NCI-H748 (cell line): ENCODE data around the gene PDE2A.

ENCODE experiments used
- DNase-seq: peaks from one replicate; lab custom pipeline; 2025; ENCODE audit not compliant: unreplicated experiment; lab: John Stamatoyannopoulos, UW

Gene PDE2A

DNA sequence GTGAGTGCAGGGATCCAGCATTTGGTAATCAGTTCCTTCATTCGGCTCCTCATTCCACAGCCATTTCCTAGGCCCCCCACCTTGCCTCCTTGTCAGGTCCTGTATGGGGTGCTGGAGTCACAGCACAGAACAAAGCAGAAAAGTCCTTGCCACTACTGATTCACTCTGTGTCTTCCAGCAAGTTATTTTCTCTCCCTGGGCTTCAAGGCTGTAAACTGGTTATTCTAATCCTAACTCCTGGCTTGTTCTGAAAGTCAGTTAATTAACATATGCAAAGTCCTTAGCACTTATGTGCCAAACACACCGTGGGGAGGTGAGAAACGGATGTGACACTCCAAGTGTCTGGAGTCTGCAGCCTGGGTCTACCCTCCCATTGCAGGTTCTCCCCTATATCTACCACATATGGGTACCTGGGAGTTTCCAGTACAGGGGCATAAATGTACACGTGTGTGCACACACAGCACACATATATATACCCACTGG lies 30.6 kb upstream of the PDE2A start:
- DNase-seq, result no peak

DNA sequence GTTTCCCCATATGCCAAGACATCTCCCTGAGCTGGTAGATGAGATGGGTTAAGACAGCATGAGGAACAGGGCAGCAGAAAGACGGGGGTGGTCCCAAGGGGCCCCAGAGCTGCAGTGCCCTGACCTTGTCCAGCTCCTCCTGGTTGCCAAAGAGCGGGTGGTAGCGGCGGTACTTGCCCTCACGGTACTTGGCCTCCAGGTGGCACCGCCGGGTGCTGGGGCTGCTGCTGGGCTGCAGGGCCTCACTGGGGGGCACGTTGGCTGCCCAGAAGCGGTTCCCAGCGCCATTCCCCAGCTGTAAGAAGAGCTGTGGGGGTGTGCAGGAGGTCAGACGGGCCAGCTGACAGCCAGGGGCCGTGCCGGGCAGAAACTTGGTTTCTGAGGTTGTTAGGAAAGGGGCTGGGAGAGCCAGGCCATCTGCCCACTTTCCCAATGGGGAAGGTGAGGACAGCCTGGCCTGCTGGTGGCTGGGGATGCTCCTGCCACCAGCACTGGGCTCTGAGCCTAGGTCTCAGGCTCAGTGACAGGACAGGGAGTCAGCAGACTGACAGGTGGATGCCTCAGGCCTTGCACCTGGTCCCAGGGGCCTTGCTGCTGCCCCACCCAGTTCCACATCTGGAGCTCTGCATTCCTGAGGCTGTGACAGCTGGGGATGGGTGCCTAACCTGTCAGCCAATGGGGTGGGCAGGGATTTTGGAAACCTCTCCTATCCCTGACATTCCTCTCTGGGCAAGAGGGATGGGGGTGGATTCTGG lies 30.0 kb upstream of the PDE2A start:
- no peak for DNase-seq

DNA sequence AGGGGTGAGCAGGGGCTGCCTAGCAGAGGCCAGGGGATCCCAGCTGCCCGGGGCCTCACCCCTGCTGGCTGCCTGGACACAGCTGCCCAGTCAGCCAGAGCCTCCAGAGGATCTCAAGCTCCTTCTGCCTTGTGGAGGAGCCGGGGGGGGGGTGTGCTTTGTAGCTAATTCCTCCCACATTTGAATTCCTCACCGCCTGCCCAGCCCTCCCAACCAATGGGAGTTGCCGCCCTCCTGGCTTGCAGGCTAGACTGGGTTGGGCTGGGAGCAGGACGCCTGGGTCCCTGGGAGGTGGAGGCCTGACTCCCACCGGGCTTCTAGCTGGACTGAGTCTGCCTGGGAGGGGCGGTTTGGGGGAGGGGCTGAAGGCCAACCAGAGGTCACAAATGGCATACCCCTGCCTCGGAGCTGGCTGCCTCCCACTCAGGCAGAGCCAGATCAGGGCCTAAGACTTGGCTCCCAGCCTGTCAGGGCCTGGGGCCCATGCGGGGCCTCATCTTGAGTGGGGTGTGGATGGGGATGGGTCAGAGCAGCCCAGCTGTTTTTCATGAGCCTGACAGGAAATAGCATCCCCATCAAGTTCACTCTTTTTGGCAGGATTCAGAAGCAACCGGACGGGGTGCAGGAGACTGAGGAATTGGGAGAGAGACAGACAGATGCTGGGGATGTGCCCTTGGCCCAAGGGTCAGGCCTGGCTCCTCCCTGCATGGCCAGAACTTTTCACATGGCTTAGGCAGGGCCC lies 29.2 kb upstream of the PDE2A start:
- no peak for DNase-seq

DNA sequence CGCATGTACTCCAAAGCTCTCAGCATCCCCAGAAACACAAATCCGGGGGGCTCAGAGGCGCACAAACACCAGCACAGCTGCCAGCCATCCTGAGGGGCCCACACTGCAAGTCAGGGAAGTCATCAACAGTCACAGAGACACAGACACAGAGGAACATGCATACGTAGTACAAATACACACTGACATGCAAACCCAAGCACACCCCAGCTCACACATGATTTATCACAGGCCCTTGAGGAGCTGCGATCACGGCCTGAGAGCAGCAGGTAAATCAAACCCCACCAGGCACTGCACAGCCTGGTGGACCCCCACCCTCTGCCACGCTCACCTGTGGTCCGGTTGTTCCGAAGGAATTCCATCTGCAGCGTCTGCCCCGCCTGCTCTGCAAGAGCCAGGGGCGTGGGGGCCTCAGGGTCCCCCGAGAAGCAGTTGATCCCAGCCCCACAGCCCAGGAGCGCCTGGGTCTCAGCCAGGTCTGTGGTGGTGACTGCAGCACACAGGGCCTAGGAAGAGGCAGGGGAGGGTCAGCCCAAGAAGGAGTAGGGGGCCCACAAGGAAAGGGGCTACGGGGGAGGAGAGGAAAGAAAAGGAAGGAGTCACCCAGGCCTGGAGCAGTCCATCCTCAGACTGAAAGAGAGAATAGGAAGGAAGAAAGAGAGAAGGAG lies 28.5 kb upstream of the PDE2A start:
- no peak for DNase-seq

DNA sequence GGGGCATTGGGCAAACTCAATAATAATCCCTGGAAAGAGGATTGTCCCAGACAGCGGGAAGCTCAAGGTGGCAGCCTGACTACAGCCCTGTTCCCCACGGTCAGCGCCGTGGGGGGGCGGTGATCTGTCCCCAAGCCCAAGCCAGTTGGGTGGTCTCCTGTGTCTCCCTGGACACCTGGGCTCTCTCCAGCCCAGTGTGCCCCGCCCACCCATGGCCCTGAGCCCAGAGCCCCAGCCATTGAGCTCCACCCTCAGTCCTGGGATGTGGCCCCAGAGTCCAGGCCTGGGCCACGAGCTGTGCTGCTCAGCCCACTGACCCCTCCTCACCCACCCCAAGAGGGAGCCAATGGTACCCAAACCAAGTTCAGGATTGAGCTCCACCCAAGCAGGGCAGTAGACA lies 27.9 kb upstream of the PDE2A start:
- no peak for DNase-seq

DNA sequence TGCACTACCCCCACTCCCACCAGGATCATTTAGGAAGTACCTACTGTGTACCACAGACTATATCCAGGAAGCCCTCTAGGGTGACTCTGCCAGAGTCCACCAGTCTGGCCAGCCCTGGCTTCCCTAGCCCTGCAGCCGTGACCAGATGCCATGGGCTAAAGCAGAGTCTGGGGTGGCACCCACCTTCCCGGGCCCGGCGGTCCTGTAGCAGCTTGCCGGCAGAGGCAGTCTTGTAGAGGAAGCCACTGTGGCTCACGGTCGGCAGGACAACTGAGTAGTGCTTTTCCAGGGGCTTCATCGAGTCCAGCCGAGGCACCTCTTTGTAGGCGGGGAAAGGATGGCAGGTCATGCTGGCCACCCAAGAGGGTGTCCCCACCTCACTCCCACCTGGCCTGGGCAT lies 27.2 kb upstream of the PDE2A start:
- no peak for DNase-seq

DNA sequence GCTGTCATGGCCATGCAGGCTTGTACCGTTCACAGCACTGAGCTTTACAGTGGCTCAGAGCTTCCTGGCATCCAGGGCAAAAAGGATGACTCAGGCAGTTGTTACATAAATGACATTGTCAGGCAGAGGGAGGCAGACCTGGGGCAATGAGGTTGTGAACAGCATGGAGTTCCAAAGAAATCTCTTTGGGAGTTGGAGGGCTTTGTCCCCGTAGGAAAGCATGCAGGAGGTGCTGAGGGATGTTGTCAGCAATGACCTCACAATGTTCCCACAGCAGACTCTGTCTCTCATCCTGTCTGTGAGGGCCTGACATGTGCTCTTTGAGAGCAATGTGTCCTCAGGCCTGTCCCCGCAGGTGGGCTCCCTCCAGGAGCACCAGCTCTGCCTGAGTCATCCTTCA lies 25.9 kb upstream of the PDE2A start:
- no peak for DNase-seq

DNA sequence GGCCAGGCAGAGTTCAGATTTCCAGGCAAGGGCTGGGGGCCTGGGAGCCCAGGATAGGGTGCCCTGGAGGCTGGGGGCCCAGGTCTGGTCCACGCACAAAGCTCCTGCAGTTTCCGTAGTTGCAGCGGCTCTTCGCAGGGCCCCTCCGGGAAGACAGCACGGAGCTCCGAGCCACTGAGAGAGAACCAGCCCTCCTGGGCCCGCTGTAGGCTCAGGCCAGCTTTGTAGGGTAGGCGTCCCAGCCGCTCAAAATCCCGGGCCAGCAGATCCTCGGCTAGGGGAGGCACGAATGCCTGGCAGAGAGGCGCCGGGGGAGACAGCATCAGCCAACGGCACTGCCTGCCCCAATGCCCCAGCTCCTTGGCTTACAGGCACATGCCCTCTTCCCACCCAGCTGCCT lies 23.6 kb upstream of the PDE2A start:
- DNase-seq, result no peak

DNA sequence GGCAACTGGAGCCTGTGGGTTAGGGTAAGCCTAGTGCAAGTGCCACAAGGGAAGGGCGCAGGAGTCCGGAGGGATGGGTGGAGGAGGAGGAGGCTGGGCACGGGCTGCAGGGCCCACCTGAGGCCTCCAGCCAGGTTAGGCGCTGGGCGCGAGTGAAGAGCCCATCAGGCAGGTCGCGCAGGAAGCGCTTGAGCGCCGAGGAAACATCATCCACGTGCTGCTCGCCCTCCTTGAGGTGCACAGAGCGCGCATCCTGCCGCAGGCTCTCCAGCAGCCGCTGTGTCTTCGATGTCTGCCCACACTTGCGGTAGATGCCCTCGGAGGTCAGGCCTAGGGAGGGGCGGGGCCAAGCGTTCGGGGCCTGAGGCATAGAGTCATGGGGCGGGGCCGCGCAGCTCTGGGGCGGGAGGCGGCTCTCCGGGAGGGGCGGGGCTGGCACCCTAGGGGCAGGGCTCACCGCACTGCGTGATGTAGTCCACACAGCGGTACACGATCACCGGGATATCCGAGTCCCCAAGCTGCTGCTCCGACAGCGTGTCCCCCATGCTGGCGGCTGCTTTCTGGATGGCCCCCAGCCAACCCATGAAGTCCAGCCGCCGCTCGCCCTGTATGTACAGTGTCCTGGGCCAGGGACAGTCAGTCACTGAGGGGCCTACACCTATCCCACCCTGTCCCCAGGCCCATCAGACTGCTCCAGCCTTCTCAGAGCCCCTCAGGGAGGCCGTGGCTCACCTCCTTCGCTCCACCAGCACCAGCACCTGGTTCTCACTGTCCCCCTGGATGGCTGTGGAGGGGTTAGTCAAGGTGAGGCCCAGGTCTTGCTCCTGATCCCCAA lies 22.9 kb upstream of the PDE2A start:
- DNase-seq, result no peak

DNA sequence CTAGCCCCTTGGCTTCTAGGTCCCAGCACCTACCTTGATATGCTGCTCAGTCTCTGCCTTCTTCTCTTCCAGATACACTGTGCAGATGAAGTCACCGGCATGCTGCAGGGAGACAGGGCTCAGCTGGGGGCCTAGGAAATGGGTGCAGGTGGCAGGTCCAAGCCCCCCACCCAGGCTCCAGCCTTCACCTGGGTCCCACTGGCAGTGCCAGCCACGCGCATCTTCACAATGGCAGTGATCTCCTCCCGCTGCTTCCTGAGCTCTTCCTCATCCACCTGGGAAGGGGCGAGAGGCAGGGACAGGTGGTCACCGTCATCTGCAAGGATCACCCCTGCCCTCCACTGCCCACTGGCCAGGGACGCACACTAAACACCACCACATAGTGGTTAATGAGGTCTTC lies 21.1 kb upstream of the PDE2A start:
- no peak for DNase-seq

DNA sequence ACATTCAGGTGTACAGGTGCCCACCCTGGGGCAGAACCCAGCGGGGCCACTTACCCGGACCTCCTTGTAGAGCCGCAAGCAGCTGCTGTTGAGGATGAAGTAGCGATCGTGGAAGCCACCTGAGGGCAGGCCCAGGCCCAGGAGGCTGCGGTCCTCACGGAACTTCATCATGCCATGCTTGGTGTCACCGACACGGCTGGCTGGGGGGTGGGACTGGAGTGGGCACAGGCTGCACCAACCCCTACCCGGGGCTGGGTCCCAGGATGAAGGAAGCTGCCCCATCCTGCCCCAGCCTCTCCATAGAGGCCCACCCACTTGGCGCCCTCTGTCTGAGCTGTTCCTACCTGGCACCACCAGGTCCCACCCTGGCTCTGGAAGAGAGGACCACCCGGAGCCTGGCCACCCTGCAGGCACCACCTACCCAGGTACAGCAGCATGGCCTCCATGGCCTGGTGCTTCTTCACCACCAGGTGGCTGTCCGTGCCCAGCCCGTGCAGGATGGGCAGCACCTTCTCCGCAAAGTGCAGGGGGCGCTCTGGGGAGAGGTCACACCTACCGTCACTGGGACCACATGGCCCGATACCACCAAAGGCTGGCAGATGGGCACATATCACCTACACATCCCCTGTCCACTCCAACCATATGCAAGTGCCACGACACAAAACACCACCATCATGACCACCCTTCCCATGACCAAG lies 19.2 kb upstream of the PDE2A start:
- no peak for DNase-seq

DNA sequence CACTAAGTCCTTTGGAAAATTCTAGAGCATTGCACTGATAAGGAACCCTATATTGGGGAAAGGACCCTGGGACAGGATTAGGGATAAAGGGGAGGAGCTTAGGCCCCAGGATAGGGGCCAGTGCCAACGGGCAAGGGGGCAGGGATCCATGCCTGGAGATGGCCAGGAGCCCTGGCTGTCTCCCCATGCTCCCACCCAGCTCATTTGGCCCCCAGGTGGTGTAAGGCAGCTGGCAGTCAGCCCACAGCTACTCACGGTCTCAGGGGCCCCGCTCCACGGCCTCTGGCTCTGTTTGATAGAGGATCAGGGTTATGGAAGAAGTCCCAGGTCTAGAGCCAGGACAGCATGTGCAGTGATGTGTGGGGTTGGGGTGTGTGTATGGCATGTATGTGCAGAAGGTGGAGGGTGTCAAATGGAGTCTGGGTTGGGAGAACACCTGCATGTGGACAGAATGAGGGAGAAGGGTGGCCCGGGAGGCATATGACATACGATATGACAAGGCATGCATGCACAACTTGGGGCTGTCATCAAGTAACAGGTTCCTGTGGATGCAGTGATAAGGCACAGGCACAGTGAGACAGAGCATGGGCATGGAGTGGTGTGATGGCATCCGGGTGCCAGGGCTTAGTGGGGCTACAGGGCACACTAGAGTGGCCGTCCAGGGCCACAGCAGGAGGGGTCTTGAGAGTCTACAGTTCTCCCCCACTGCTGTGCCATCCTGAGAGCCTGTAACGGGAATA lies 18.4 kb upstream of the PDE2A start:
- no peak for DNase-seq

DNA sequence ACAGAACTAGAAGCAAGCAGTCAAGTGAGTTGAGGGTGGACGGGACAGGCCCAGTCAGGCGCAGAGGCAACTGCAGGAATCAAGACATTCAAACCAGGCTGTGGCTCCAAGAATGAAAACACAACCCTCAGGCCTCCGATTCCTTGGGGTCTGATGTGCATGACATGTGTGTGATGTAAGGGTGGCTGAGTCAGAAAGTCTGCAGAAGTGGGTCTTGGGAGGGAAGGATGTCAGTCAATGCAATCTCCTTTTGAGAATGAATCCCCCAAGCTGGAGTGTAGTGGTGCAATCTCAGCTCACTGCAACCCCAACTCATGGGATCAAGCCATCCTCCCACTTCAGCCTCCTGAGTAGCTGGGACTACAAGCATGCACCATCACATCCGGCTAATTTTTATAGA lies 15.9 kb upstream of the PDE2A start:
- DNase-seq, result no peak

DNA sequence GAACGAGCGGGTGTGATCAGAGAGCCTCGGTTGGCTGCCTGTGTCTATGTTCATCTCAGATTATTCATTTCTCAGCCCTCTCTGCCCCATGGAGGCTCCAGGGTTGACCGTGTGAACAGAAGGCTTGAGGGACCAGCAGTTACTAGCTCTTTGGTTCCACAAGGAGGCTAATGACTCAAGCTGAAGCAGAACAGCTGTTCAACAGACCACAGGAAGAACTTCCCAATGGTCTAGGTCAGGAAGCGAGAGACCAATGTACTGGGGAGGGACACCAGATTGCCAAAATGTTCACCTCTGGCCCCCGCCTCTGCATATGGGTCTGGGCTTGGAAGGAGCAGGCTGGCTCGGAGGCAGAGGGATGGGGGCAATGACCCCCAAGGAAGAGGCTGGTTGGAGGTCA lies 14.7 kb upstream of the PDE2A start:
- no peak for DNase-seq

DNA sequence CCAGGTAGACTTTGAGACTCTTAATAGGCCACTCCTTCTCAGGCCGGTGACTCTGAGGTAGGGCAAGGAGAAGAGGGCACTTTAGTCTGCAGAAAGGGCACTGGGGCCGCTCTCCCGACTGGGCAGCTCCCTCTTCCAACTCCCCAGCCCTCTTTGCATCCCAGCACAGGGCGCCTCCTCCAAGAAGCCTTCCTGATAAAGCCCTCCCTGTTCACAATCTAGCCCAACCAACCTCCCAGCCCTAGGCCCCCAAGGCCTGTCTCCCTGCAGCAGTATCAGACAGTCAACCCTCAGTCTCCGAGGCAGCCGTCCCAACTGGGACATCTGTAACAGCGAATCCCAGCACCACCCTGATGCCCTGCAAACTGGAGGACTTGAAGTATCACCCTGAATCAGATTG lies 14.3 kb upstream of the PDE2A start:
- no peak for DNase-seq

DNA sequence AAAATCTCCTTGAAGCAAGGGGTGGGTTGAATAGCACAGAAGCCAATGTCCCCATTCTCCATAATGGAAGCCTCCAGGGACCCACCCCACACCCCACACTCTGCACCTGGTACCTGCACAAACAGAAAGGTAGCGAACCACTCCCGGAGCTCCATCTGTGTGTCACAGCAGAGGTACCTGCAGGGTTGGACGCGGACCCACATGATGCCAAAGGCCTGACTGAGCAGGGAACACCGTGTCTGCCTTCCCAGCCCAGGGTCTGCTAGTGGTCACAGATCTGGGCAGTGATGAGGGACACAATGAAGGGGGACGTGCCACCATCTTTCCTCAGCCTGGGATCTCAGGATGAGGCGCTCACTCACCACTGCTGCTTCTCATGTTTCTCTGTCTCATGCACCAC lies 13.1 kb upstream of the PDE2A start:
- no peak for DNase-seq

DNA sequence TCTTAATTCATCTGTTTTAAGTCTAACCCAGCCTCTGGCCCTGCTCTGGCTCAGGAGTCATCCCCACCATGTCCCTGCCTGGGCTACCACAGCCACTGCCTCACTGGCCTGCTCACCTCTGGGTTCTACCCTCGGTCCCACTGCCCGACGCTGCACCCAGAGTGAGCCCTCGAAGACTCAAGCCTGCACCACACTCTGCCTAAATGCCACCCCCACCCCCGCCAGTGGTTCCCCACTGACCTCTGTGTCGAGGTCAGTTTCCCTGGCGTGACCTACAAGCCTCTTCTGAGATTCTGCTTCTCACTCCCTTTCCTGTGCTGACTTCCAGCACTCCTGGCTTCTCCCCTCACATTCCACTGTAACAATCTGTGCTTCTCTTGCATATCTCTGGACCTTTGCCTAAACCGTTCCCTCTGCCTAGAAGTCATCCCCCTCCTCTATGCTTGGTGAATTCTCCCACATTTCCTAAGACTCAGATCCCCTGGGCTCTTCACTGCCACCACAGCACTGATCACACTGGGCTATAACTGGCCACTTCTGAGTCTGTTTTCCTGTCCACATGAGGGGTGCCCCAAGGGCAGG lies 12.5 kb upstream of the PDE2A start:
- no peak for DNase-seq

DNA sequence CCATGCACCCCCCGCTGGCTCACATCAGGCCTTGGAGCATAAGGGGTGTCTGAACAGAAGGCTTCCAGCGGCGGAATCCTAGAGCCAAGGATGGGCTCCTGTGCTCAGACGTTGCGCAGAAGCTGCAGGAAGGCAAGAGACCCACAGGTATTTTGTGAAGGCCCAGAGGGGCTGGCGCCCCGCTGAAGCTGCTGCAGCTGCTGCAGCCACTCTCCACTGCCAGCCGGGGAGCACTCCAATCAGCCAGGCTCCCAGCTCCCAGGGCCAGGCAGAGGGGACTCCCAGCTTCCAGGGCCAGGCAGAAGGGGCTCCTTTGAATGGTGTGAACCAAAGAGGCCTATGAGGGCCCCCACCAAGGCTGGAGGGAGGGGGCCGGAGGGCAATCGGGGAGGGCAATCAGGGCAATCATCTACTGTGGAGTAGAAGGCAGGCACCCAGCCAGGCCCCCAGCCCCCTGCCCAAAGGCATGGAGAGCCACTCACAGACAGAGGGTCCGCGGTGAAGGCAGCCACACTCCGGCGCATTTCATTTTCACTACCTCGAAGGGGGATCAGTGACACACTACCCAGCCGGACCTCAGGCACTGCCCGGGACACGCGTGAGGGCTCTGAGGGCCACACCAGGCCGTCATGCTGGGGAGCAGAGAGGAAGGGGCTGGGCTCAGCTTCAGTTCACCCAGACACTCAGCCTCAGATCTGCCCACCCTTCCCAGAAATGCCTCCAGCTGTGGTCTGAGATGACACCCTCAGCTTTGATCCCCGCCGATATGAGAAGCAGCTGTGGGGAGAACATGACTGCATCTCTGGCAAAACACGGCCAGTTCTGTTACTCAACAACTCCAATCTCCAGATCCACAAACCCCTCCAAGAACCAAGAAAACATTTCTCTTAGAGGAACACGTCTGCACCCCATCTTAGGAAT lies 11.6 kb upstream of the PDE2A start:
- DNase-seq, result no peak
